Esophagus squamous epithelium (tissue), 4 donors: ENCODE measurements around the gene PTPRO.

Experiments
- POLR2A ChIP-seq, 4 donors: fragments of 450-650 bp; IDR thresholded peaks; one replicate each; pipeline ENCODE4 v1.6.1; 2017; ENCODE audit warnings: antibody characterized with exemption in 4 of 4, mild to moderate bottlenecking in 4 of 4, moderate library complexity in 3 of 4
- TF ChIP-seq, protein P1 (sequence below), 6 experiments: fragments of 450-650 bp in 4 of 6; fragments of 200-600 bp in 2 of 6; sonication (generic) in 2 of 6; IDR thresholded peaks; one replicate each; pipeline ENCODE4 v1.5.1; 2016 to 2019; ENCODE audit warnings: antibody characterized with exemption in 6 of 6, mild to moderate bottlenecking in 4 of 6, moderate library complexity in 4 of 6

- TF ChIP-seq, protein P1, sequence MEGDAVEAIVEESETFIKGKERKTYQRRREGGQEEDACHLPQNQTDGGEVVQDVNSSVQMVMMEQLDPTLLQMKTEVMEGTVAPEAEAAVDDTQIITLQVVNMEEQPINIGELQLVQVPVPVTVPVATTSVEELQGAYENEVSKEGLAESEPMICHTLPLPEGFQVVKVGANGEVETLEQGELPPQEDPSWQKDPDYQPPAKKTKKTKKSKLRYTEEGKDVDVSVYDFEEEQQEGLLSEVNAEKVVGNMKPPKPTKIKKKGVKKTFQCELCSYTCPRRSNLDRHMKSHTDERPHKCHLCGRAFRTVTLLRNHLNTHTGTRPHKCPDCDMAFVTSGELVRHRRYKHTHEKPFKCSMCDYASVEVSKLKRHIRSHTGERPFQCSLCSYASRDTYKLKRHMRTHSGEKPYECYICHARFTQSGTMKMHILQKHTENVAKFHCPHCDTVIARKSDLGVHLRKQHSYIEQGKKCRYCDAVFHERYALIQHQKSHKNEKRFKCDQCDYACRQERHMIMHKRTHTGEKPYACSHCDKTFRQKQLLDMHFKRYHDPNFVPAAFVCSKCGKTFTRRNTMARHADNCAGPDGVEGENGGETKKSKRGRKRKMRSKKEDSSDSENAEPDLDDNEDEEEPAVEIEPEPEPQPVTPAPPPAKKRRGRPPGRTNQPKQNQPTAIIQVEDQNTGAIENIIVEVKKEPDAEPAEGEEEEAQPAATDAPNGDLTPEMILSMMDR (IDR thresholded peaks at IDR 0.05) = no peak
- no peak for TF ChIP-seq POLR2A (IDR thresholded peaks at IDR 0.05)
These were observed 203.1 kb downstream of the PTPRO start for GRCh38 chr12:15525441-15525840.
